Colon (tissue), 2 donors: ENCODE data around the gene SDK1.

Source experiments
- FAIRE-seq: peaks from 2 replicates; lab custom pipeline; 2012; peaks lifted over from hg19 to GRCh38; lab: Jason Lieb, UNC
- donor health status: control.
- donor health status: control.

Gene SDK1

GRCh38 chr7:3416453-3416852 lies 115.4 kb downstream of the SDK1 start:
- FAIRE-seq, result no peak

GRCh38 chr7:3425087-3425486 lies 124.0 kb downstream of the SDK1 start:
- FAIRE-seq, result no peak

- no peak for FAIRE-seq
Observed at GRCh38 chr7:3426064-3426463, 125.0 kb downstream of the SDK1 start.

GRCh38 chr7:3427957-3428356 lies 126.9 kb downstream of the SDK1 start:
- no peak for FAIRE-seq

- no peak for FAIRE-seq
Observed at GRCh38 chr7:3429981-3430380, 128.9 kb downstream of the SDK1 start.

GRCh38 chr7:3430588-3430987 lies 129.5 kb downstream of the SDK1 start:
- no peak for FAIRE-seq

- FAIRE-seq, result no peak
Observed at GRCh38 chr7:3431306-3431705, 130.3 kb downstream of the SDK1 start.

GRCh38 chr7:3432911-3433310 lies 131.9 kb downstream of the SDK1 start:
- FAIRE-seq, result no peak

- FAIRE-seq, result no peak
Observed at GRCh38 chr7:3434611-3435010, 133.6 kb downstream of the SDK1 start.

- FAIRE-seq, result peak; percentile 55
Observed at GRCh38 chr7:3436112-3436511, 135.1 kb downstream of the SDK1 start.

- FAIRE-seq, result no peak
Observed at GRCh38 chr7:3436746-3437145, 135.7 kb downstream of the SDK1 start.

- FAIRE-seq, result no peak
Observed at GRCh38 chr7:3437467-3437866, 136.4 kb downstream of the SDK1 start.

- FAIRE-seq, result no peak
Observed at GRCh38 chr7:3438352-3438751, 137.3 kb downstream of the SDK1 start.

- FAIRE-seq, result no peak
Observed at GRCh38 chr7:3439333-3440030, 138.4 kb downstream of the SDK1 start.

GRCh38 chr7:3440509-3440908 lies 139.5 kb downstream of the SDK1 start:
- FAIRE-seq, result no peak

GRCh38 chr7:3443716-3444115 lies 142.7 kb downstream of the SDK1 start:
- no peak for FAIRE-seq

GRCh38 chr7:3446786-3447185 lies 145.7 kb downstream of the SDK1 start:
- no peak for FAIRE-seq

- no peak for FAIRE-seq
Observed at GRCh38 chr7:3451701-3452100, 150.6 kb downstream of the SDK1 start.

GRCh38 chr7:3453398-3453797 lies 152.3 kb downstream of the SDK1 start:
- no peak for FAIRE-seq

- FAIRE-seq, result no peak
Observed at GRCh38 chr7:3455806-3456595, 154.9 kb downstream of the SDK1 start.

- FAIRE-seq, result no peak
Observed at GRCh38 chr7:3459111-3459510, 158.1 kb downstream of the SDK1 start.

- no peak for FAIRE-seq
Observed at GRCh38 chr7:3461923-3462322, 160.9 kb downstream of the SDK1 start.

- FAIRE-seq, result no peak
Observed at GRCh38 chr7:3463696-3464095, 162.6 kb downstream of the SDK1 start.
